RKO (cell line): Measurements from ENCODE around the gene P4HTM.

Experiments used
- DNase-seq: peaks from one replicate; pipeline ENCODE4 v3.0.0-alpha.2; 2016; ENCODE audit warnings: low spot score

Gene P4HTM

GRCh38 chr3:48989796-48990635, at the start of gene P4HTM:
P4HTM (plus strand) TSS chr3:48990241; CDS start chr3:48990257, 16 bp downstream.
- peak; percentile 94 for DNase-seq

DNA sequence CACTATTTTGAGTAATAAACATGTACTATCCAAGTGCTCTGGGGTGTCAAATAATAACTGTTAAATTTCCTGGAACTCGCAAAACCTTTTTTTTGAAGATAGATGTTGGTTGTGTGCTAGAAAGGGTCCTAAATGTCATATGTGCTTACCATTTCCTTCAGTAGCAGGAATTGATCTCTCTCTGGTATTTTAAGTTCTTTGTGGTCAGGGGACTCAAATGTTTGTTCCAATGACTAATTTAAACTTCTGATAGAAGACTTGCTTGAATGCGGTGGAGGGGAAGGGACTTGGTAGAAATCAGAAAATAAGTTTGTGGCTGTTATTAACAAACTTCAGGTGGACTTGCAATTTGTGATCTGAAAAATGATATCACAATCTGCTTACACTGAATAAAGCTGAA, 44.6 kb upstream of the P4HTM start:
- no peak for DNase-seq

- DNase-seq: no peak
Observed at GRCh38 chr3:48945891-48946549, 44.0 kb upstream of the P4HTM start.

DNA sequence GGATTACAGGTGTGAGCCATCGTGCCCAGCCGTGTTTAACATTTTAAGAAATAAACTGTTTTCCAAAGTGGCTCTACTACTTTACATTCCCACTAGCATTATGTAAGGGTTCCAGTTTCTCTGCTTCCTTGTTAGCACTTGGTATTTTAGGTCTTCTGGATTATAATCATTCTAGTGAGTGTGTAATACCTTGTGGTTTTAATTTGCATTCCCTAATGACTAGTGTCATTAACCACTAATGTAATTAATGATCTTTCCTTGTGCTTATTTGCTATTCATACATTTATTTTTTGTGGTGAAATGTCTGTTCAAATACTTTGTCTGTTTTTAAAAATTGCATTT, 40.7 kb upstream of the P4HTM start:
- no peak for DNase-seq

- DNase-seq: no peak
Observed at GRCh38 chr3:48950051-48950450, 40.0 kb upstream of the P4HTM start.

DNA sequence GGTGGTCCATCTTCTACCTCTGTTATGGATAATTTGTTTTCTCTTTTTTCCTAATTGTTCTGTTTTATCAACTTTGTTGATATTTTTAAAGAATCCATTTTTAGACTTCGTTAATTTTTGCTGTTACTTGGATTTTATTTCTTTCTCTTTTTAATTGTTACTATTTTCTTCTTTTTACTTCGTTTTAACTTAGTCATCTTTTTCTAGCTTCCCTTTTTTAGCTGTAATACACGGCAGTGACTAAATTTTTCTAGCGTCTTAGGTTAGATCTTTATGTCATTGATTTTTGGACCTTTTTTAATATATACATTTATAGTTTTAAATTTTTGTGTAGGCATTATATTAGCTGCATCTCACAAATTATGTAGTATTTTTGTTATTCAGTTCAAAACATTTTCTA, 38.3 kb upstream of the P4HTM start:
- DNase-seq: no peak

GRCh38 chr3:48952510-48953118, 37.4 kb upstream of the P4HTM start:
- no peak for DNase-seq

- DNase-seq: no peak
Observed at GRCh38 chr3:48957006-48957705, 32.9 kb upstream of the P4HTM start.

DNA sequence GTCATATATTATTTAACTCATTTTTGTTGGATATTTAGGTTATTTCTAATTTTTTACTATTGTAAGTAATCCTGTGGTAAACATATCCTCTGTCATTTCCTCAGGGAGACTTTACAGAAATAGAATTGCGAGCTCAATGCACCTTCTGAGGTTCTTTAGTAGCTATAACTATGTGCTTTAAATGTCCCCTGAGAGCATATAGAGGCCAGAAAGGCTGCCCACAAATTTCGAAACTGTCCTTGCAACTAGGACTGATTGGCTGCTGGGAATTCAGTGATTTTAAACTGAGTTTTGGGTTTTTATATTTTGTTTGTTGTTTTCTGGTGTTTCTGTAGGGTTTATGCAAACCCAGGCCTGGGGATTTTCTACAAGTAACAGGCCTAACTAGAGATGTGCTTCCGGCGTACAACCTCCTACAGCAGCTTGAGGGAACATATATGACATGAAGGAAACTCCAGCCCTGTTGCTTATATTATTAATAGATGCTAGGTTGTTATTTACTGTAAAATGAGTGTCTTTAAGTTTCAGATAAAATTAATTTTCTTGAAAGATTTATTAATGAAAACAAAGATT, 29.1 kb upstream of the P4HTM start:
- DNase-seq: no peak

DNA sequence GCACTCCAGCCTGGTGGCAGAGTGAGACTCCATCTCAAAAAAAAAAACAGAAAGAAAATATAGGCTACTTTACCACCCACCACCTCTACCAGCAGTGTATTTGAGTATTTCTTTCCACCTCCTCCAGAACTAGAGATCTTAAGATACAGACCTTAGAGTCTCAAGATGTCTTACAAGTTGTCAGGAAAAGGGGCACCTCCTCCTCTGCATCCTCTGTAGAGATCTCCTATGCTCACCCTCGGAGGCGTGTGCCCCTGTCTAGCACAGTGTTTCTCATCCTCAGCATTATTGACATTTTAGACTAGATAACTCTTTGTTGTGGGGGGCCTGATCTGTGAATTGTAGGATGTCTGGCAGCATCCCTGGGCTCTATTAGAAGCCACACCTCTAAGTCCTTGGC, 27.7 kb upstream of the P4HTM start:
- DNase-seq: no peak

- DNase-seq: no peak
Observed at GRCh38 chr3:48962939-48963338, 27.1 kb upstream of the P4HTM start.

DNA sequence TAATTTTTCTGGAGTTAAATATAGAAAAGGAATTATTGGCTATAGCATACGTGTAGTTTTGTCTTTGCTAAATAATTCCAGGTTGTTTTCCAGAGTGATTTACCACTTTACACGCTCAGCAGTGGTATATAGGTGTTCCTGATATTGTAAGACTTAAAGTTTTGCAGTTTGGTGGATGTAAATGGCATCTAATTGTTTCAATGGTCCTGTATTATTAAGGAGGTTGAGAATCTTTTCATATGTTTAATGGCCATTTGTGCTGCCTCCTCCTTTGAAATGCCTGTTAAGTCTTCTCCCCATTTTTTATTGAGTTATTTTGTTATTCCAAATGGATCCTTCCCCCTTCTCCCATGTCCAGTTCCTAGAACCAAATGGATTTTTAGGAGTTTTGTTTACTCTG, 26.4 kb upstream of the P4HTM start:
- DNase-seq: no peak

GRCh38 chr3:48966367-48966766, 23.7 kb upstream of the P4HTM start:
- DNase-seq: no peak

- no peak for DNase-seq
Observed at GRCh38 chr3:48966876-48967361, 23.1 kb upstream of the P4HTM start.

- DNase-seq: no peak
Observed at GRCh38 chr3:48970586-48970985, 19.5 kb upstream of the P4HTM start.

DNA sequence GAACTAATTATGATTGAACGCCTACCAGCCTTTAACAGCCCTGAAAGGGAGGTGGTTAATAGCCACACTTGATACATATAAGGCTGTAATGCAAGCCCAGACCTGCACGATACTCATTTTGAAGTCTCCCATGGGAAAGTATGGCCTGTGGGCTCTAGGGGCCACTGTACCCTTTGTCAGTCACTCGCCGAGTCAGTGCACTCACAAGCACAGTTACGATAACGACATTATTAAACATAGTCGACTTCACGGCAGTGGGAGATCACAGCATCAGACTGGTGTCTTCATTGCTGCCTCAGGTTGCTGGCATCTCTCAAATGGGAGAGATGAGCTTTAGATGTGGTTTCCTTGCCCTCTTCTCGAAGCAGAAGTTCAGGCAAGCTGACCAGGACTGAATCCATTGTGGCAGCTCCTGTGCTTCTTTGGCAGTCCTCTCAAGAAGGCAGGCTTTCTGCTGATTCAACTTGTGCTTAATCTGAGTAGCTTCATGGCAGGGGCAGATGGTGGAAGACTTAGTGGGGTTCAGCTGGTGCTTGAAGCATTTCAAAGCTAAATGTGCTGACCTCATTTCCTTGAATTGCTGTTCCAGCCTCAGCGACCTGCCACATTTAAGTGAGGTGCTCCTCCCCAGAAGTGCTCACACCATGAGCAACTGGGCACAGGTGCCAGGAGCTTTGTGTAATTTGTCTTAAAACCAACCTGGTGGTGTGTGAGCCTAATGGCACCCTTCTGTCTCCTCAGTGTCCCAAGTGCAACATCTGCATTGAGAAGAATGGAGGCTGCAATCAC, 15.8 kb upstream of the P4HTM start:
- DNase-seq: no peak

- no peak for DNase-seq
Observed at GRCh38 chr3:48979451-48979850, 10.6 kb upstream of the P4HTM start.

GRCh38 chr3:48980295-48980694, 9.7 kb upstream of the P4HTM start:
- DNase-seq: no peak

DNA sequence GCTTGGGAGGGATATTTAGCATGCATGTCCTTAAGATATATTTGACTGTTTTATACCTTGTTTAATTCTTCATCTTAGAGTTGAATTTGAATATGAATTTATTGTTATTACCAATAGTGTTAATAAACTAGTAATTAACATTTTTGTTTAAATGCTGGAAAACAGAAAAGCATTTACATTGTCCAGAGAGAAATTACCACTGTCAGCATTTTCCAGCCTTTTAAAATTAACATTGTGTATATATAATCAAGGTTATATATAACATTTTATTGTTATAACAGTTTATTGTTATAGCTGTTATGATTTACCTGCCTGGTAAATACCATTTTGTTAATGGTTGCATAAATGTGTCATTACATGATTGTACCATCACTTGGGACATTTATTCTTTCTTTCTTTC, 8.0 kb upstream of the P4HTM start:
- no peak for DNase-seq

DNA sequence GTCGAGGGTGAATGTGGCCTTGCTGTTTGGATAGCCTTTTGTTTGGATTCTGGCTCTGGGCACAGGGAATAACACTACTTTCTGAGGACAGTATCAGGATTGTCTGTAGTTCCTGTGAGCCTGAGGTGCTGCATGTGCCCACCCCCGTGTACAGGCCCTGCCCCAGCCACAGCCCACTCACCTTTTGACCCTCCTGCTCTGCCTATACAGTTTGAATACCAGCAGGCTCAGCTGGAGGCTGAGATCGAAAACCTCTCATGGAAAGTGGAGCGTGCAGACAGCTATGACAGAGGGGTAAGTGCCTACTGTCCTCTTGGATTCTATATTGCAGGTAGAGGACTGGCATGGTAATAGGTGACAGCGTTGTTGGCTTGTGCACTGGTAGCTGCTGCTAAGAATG, 7.4 kb upstream of the P4HTM start:
- no peak for DNase-seq

- no peak for DNase-seq
Observed at GRCh38 chr3:48983096-48983495, 6.9 kb upstream of the P4HTM start.
